Spleen (tissue), 11 donors: ENCODE measurements around the gene NEURL4. TPM values are rescaled to one million over a fixed set of nuclear protein-coding genes. Genes with fewer than 3 reads are reported as not detected.
"Not testable (repeated sequence)": the region's sequence is repeated elsewhere in the genome, so short reads cannot be mapped to it uniquely, and the experiment has no call there.

Experiments
- DNase-seq: peaks from one replicate; pipeline ENCODE4 v3.0.0-alpha.2; 2020
- H3K27ac ChIP-seq, 8 donors: fragments of 200-600 bp; sonication (generic) in 7 of 8; 1 replicate in 4 of 8; 2 replicates in 4 of 8; pipeline versions ENCODE4 v1.5.0 to v1.8.0; 2016 to 2021; ENCODE audit warnings: inconsistent platforms in 4 of 8, mild to moderate bottlenecking in 4 of 8, moderate library complexity in 1 of 8
- H3K27me3 ChIP-seq, 7 donors: fragments of 200-600 bp; sonication (generic) in 6 of 7; replicated peaks in 1 of 7; 1 replicate in 4 of 7; 2 replicates in 3 of 7; pipeline versions ENCODE4 v1.5.0 to v1.8.0; 2016 to 2021; ENCODE audit warnings: inconsistent platforms in 3 of 7, mild to moderate bottlenecking in 1 of 7
- H3K36me3 ChIP-seq, 6 donors: fragments of 200-600 bp; sonication (generic) in 5 of 6; 1 replicate in 4 of 6; 2 replicates in 2 of 6; pipeline versions ENCODE4 v1.5.0 to v1.8.0; 2016 to 2021; ENCODE audit warnings: inconsistent platforms in 2 of 6
- H3K4me1 ChIP-seq, 6 donors: fragments of 200-600 bp; sonication (generic) in 5 of 6; 1 replicate in 3 of 6; 2 replicates in 3 of 6; pipeline versions ENCODE4 v1.5.0 to v1.8.0; 2016 to 2021; ENCODE audit warnings: inconsistent platforms in 3 of 6
- H3K4me3 ChIP-seq, 8 donors: fragments of 200-600 bp; sonication (generic) in 7 of 8; 1 replicate in 4 of 8; 2 replicates in 4 of 8; pipeline versions ENCODE4 v1.5.0 to v1.8.0; 2016 to 2021; ENCODE audit warnings: inconsistent platforms in 4 of 8, mild to moderate bottlenecking in 4 of 8, moderate library complexity in 2 of 8
- H3K9me3 ChIP-seq, 8 donors: fragments of 200-600 bp; sonication (generic) in 7 of 8; 1 replicate in 4 of 8; 2 replicates in 4 of 8; pipeline versions ENCODE4 v1.5.0 to v1.8.0; 2016 to 2021; ENCODE audit warnings: inconsistent platforms in 4 of 8
- CTCF ChIP-seq, 11 experiments: fragments of 200-600 bp in 7 of 11; fragments of 450-650 bp in 4 of 11; sonication (generic) in 4 of 11; IDR thresholded peaks in 8 of 11; conservative IDR thresholded peaks in 3 of 11; 1 replicate in 7 of 11; 2 replicates in 4 of 11; pipeline versions ENCODE4 v1.4.0 to v1.8.0; 2016 to 2021; ENCODE audit warnings: antibody characterized with exemption in 11 of 11, inconsistent platforms in 4 of 11, mild to moderate bottlenecking in 1 of 11
- POLR2A ChIP-seq, 3 donors: fragments of 450-650 bp; IDR thresholded peaks; one replicate each; pipeline ENCODE4 v1.5.1; 2017; ENCODE audit warnings: antibody characterized with exemption in 3 of 3, mild to moderate bottlenecking in 1 of 3
- POLR2AphosphoS5 ChIP-seq, 3 donors: sonication (generic); formaldehyde crosslinking; IDR thresholded peaks; one replicate each; pipeline ENCODE4 v1.5.1; 2017; ENCODE audit warnings: antibody characterized with exemption in 3 of 3
- WGBS, 5 donors: extraction: QIAGEN DNeasy Blood & Tissue Kit in 3 of 5; methylation state at CpG; one replicate each; pipeline versions ENCODE4 v1.1.5 to v1.1.7; 2013 to 2018; 5-methylcytosine and 5-hydroxymethylcytosine counted together
- intact Hi-C: fragments of 100-400 bp; cut with DNase I; formaldehyde crosslinking; loops from one replicate; pipeline ENCODE4 v1.15.0; 2023; ENCODE audit warnings: low total_unique reads
- polyA plus RNA-seq, 3 donors: library from polyadenylated mRNA; stranded (reverse); fragments of 200-250 nt; gene quantifications; one replicate each; pipeline ENCODE4 v1.2.1, GENCODE V29; 2013
- total RNA-seq, 7 donors: library from RNA; depleted of rRNA in 3 of 7; stranded (reverse); fragments of >200 nt in 3 of 7; fragmentation: NEBNext Ultra II Directional in 4 of 7; extraction: Animal tissue kit (Norgen Biotek cat#: 25700) in 4 of 7; gene quantifications; one replicate each; pipeline versions ENCODE4 v1.1.0 to v1.2.1, GENCODE V29; 2016 to 2021
- donor health status: healthy with polysubstance abuse.
- donor health status: DM: no; HTN: no; CAD: no; lungs with moderate emphysema.
- donor health status: DM: no; HTN: no; CAD: no.
- donor health status: Bipolar disorder and iron deficiency.
- donor health status: healthy.
- donor health status: DM: no; HTN: no; CAD: no.
- donor health status: DM: yes; HTN: yes; CAD: no.

The NEURL4 gene
- total and polyA plus RNA-seq, 10 donors: 16.5 to 53.9 (median 40.3) TPM

GRCh38 chr17:7336240-7337175, 7.4 kb upstream of the NEURL4 start, which contains the start of gene ACAP1:
TSS of gene ACAP1 (plus strand) at chr17:7336529. CDS start at chr17:7336735, 206 bp downstream.
- H3K4me1 ChIP-seq: peaks cover 11 to 97% (median 48%) of the 10 kb centered on the region in 6 donors
- peak within 1 kb of the TSS; percentile 49 to 77 (median 63) for H3K4me3 ChIP-seq
- H3K27me3 ChIP-seq: peaks cover 0 to 8% (median 0%) of the 10 kb centered on the region in 7 donors
- H3K9me3 ChIP-seq: no peaks in the 10 kb centered on the region
- peak within 1 kb of the TSS; percentile 68 to 95 (median 90) for H3K27ac ChIP-seq
- no peak for TF ChIP-seq POLR2A (IDR thresholded peaks at IDR 0.05)
- TF ChIP-seq CTCF (IDR thresholded peaks at IDR 0.05 in 8 of 11, conservative IDR thresholded peaks at IDR 0.05 in 3 of 11): peak in 1 of 11 experiments; percentile 18
- peak; percentile 75 to 85 (median 77) for TF ChIP-seq POLR2AphosphoS5 (IDR thresholded peaks at IDR 0.05)
- 12 to 28% (median 21%) methylated on average over 12 to 17 of the region's 17 CpGs for WGBS, 5 donors
- peaks cover 0 to 38% (median 20%) of the 10 kb centered on the region in 6 donors for H3K36me3 ChIP-seq
- intact Hi-C loops: no loop called here
- peak; percentile 97 for DNase-seq

GRCh38 chr17:7335765-7336164, 6.6 kb upstream of the NEURL4 start:
- H3K4me3 ChIP-seq: peak overlapping the region in 4 of 8 donors; percentile 62 to 77 (median 75)
- intact Hi-C loops, H3K27me3 ChIP-seq, DNase-seq, H3K9me3 ChIP-seq: not testable (repeated sequence)
- peaks cover 12 to 97% (median 51%) of the 10 kb centered on the region in 6 donors for H3K4me1 ChIP-seq
- peak overlapping the region; percentile 68 to 95 (median 90) for H3K27ac ChIP-seq
- WGBS, 5 donors: 74 to 84% (median 80%) methylated on average over 13 of the region's 13 CpGs
- peaks cover 0 to 30% (median 14%) of the 10 kb centered on the region in 6 donors for H3K36me3 ChIP-seq

GRCh38 chr17:7334938-7335538, 5.9 kb upstream of the NEURL4 start:
- H3K4me3 ChIP-seq: no peak overlapping the region
- H3K4me1 ChIP-seq: peaks cover 18 to 97% (median 58%) of the 10 kb centered on the region in 6 donors
- H3K27me3 ChIP-seq: no peaks in the 10 kb centered on the region
- H3K27ac ChIP-seq: peak overlapping the region in 5 of 8 donors; percentile 78 to 95 (median 94)
- no peak for TF ChIP-seq POLR2AphosphoS5 (IDR thresholded peaks at IDR 0.05)
- TF ChIP-seq POLR2A (IDR thresholded peaks at IDR 0.05): no peak
- TF ChIP-seq CTCF (IDR thresholded peaks at IDR 0.05 in 8 of 11, conservative IDR thresholded peaks at IDR 0.05 in 3 of 11): no peak
- H3K9me3 ChIP-seq: no peaks in the 10 kb centered on the region
- no peak for DNase-seq
- intact Hi-C loops: no loop called here
- peaks cover 0 to 23% (median 8%) of the 10 kb centered on the region in 6 donors for H3K36me3 ChIP-seq
- WGBS, 5 donors: 92 to 98% (median 95%) methylated on average over 2 to 3 of the region's 3 CpGs

GRCh38 chr17:7332600-7333069, 3.5 kb upstream of the NEURL4 start:
- H3K4me3 ChIP-seq, H3K36me3 ChIP-seq, H3K9me3 ChIP-seq, DNase-seq, intact Hi-C loops, H3K27me3 ChIP-seq: not testable (repeated sequence)
- Histone ChIP-seq H3K27ac (peak overlapping the region in 5 of 8 donors; percentile 44 to 78 (median 70)), H3K4me1 (peaks cover 12 to 91% (median 52%) of the 10 kb centered on the region in 6 donors)
- WGBS, 5 donors: 32 to 44% (median 34%) methylated on average over 13 to 14 of the region's 14 CpGs
- TF ChIP-seq POLR2AphosphoS5 (IDR thresholded peaks at IDR 0.05): peak in 1 of 3 donors; percentile 50
